HG03520 (cell line): ENCODE data around the gene GPR21.

Experiments used
- ATAC-seq: cut with Tn5 transposase; IDR thresholded peaks from one replicate; pipeline ENCODE4 v1.9.1; 2021; ENCODE audit warnings: mild to moderate bottlenecking, moderate library complexity; ENCODE audit not compliant: unreplicated experiment

GPR21 gene

DNA sequence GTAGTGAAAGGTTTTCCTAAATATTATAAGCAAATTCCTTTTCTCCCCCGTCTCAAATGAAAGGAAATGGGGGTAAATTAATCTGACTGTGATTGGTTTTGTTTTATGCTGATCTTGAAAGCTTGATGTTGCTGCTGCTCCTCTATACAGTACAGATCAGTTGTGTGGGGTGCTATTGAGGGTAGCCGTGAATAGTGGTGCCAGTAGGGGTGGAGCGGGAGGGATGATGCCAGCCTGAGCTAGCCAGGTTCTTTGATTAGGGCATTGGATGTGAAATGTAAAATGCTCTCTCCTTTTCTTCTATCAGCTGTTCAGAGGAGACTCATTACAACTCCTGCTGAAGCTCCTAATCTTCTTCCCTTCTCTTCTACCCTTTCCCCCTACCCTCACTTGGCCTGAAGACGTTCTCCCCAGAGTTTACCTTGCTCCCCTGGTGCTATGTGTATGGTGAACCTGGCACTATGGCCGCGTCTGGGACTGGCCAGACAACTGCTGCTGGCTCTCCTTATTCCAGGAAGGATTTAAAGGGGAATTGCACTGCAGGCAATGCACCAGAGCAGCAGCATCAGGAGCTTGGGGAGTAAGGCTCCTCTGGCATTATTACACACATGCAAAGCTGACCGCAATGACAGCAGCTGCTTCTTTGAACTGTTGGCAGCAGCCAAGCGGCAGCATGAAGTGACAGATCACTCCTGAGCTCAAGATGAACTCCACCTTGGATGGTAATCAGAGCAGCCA is 566 bp downstream of the GPR21 start:
- no peak for ATAC-seq

DNA sequence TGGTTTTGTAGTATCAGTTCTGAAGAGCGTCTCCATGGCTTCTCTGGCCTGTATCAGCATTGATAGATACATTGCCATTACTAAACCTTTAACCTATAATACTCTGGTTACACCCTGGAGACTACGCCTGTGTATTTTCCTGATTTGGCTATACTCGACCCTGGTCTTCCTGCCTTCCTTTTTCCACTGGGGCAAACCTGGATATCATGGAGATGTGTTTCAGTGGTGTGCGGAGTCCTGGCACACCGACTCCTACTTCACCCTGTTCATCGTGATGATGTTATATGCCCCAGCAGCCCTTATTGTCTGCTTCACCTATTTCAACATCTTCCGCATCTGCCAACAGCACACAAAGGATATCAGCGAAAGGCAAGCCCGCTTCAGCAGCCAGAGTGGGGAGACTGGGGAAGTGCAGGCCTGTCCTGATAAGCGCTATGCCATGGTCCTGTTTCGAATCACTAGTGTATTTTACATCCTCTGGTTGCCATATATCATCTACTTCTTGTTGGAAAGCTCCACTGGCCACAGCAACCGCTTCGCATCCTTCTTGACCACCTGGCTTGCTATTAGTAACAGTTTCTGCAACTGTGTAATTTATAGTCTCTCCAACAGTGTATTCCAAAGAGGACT is 1.5 kb downstream of the GPR21 start:
- no peak for ATAC-seq

DNA sequence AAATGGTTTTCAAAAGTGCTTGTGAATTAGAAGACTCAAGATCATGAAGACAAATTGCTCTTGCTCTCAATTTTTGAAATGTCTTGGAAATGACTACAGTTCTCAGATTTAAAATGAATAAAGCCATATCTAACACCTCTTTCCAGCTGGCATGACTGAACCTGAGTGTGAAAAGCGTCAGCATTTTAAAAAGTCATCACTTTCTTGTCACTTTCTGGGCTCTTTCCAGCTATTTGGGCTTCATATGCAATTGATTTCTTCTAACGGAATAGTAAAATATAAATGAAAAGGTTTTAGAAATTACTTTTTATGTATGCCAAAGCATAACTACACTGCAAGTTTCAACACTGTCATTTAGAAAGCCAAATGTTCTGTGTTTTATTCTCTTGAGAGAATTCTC is 2.3 kb downstream of the GPR21 start:
- no peak for ATAC-seq

DNA sequence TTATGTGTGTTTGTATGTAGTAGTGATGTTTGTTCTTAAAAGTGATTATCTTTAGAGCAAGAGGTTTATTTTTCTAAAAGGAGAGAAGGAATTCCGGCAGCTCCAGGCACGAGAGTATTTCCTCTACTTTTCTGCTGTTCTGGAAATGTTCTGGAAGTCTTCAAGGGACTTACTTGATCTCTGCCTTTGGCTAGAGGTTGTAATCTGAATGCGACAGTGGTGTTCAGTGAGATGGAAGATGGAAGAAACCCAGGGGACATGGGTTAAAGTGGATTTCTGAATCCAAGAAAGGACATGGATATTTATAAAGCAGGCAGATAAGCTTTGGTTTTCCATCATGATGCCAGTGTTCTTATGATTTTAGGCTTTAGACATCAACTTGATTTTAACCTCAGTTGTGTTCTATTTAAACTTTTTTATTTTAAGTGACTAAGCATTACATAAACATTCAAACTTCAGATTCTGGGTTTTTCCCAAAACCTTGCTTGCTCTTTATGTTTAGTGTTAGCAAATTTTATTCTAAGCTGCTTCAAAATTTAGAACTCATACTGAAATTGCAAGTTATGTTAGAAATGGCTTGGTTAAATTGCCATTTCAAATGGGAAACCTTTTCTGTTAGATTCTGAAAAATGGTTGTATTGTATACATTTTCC is 3.6 kb downstream of the GPR21 start:
- no peak for ATAC-seq

DNA sequence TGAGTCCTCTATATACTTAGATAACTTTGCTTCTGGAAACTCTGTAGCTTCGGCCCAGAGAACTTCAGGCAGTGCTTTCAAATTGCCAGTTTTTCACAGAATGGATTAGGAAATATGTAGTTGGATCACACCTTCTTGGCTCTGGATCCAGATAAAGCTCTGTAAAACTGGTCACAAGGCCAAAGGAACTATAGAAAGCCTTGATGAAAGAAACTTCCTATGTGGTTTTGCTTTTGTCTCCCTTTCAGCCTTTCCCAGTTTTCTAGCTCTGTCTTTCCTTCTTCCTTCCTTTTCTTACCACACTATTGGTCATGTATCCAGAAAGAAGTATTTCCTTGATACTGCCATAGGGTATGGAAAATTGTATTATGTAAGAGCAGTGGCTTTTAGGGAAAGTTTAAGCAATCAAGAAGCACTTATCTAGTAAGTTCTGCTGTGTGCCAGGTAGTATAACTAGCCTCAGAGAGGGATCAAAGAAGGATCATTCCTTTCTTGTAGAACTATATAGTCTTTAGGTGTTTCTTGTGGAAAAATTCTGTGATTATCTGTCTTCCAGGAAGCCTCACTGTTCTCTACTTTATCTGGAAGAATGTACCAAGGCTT is 6.3 kb downstream of the GPR21 start:
- no peak for ATAC-seq

DNA sequence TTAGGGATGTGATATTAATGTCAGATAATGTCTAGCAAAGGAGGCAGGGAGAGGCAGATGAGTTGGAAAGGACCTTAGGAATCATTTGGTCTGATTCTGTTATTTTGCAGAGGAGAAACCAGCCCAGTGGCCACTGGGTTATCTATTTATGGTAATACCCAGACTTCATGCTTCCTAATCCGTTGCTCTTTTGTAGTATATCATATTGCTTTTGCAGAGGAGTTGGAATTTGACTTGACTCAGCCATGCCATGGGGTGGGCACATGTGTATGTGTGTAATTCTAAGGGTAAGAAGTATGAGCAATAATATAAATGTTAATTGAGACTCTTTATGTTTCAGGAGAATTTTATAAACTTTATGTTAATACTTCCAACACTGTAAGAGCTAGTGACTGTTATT is 7.3 kb downstream of the GPR21 start:
- no peak for ATAC-seq

DNA sequence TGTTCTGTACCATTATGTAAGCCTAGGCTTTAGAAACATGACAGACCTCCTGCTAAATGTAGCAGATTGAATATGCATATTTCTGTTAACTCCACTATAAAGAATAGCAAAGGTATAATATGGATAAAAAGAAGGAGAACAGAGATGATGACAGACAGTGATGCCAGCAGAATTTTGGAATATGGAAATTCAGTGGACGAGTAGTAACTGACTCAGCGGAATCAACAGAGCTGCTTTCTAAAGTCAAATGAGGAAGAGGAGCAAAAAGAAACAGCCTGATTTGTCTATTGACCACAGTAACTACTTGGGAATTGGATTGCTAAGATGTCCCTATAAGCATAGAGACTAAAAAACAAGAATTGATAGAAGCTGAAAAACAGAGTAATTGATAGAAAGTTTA is 8.0 kb downstream of the GPR21 start:
- ATAC-seq = no peak

DNA sequence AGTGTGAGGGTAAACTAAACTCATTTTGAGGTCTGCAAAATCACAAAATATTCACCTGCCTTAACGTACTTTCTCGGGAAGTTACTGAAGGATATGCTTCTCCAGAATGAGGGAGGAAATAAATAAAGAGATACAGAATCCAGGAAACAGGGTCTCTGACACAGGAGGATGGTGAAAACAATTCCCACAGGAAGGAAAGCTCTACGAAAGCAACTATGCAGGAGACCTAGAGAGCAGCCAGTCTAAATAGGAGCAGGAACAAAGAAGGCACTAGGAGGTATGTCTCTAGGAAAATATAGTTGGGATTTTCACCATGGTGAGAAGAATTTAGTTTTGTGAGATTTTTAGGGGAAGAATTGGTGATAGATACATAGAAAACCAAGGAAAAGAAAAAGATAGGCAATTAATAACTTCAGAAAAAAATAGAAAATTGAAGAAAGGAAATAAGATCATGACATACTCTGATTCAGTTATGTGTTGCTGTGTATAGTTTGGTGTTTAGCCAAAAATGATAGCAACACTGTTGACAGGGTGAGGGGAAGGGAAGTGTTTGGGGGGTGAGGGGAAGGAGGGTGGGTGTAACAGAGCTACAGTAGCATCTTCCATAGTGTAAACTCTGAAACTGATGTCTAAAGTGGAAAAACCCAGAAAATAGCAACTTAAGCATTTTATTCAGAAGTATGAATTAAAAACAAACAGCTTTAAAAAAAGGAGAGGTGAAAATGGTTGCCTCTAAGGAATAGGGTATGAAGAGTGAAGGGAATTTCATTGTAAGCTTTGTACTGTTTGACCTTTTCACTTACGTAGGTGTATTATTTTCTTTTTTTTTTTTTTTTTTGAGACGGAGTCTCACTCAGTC is 9.8 kb downstream of the GPR21 start:
- no peak for ATAC-seq

DNA sequence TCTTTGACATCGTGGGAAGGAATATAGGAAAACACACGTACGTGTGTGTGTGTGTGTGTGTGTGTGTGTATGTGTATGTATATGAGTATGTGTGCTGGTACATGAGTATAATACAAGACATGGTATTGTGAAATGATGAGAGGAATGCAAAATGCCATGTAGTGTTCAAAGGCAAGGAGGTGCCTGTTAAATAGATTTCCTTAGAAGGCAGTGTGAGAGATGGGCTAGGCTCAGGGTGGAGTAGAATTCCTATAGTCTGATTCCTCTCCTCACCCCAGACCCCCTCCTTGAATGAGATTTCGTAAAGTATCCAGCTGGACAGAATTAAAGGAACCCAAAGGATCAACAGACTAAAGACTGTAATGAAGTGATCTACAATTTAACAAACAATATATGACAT is 11.1 kb downstream of the GPR21 start:
- ATAC-seq = no peak

DNA sequence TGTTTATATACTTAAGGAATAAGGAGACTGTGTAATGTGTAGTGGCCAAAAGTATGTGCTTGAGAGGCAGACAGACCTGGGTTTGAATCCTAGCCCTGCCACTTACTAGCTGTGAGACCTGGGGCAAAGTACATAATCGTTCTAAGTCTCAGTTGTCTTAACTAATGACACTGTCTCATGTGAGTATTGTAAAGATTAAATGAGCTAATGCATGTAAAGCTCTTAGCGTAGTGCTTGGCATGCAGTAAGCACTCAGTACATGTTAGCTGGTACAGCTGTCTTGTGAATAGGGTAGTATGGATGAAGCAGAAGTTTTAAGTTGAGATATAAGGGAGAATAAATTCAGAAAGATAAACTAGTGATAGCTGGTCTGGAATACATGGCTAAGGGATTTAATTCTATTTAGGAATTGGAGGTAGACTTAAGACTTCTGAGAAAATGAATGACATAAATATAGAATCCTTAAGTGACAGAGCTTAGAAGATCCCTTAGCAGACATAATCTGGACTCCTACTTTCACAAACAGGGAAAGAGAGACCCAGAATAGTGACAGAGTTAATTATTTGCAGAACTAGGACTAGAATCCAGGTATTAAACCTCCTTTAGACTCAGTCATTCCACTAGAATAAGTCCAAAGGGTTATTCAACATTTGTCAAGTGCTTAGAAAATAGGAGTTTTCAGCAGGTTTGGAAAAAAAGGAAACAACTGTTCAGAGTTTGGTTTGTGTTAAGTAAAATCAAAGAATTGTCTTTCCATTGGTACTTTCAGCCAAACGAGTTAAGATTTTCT is 13.1 kb downstream of the GPR21 start:
- ATAC-seq = no peak

DNA sequence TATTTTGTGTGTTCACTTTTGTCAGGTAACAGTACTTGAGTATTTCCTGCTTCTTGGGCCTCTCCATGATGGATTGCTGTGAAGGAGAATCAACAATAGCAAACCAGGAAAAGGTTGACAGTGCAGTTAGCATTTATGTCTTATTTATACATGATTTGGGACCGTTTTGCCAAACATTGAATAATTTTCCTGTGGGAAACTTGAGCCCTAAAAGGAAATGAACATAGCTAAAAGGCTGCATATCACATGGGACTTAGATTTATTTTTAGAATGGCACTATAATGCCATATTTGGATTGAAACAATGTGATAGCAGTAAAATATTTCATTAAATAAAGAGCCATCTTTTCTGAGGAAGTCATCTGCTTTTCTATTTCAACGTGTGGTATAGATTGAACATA is 15.3 kb downstream of the GPR21 start:
- ATAC-seq = no peak

DNA sequence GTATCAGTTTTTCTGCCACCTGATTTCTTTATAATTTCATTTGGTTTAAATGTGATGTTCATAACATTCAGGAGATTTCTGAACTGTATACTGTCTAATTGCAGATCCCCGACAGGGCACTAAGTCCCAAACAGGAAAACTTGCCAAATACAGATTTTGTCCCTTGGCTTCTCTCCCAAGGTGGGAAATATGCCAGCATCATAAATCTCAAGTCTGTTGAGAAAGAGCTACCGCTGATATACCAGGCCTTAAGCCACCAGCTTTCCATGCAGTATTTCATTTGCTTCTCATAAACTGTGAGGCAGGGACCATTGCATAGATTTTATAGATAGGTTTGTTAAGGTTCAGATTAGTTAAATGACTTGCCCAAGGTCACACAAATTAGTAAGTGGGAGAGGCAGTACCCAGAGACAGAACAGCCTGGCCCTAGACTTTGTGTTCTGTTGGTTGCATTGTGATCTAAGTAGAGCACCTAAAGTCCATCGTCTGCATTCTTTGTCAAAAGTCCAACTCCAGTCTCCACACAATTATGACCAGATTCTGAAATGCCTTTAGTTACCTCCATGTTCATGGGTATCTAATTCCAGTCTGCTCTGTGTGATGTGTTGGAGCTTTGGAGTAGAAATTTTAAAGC is 16.2 kb downstream of the GPR21 start:
- ATAC-seq = no peak

DNA sequence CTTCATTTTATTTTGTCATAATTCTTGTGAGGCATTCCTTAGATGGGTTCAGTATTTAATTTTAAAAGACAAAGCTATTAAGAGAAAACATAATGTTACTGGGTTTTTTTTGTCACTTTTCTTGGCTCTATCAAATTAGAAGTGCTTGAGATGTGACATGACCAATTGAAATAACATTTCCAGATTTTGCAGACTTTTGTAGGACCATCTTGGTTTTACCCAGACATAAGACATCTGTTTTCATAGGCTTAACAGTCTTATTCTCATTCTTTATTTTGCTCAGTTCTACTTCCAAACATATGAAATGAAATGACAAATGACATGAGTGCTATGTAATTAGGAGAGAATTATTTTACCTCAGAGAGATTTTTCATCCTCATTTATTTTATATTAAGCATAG is 19.6 kb downstream of the GPR21 start:
- no peak for ATAC-seq

DNA sequence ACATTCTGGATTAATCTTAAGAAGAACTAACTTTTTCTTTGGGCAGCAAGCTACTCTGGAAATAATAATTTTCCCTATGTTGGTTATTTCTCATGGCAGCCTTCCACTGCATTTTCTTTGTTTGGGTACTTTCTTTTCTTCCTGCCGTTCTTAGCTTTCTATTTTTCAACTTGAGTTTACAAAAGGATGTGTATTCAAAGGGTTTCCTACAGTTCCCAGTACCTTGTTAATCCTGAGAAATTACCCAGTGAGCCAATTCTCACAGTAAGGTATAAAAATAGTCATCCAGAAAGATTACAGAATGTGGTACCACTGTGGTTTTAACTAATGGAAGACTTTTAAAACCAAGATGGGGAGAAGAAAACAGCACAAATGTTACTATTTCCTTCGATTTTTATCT is 20.2 kb downstream of the GPR21 start:
- ATAC-seq = no peak

DNA sequence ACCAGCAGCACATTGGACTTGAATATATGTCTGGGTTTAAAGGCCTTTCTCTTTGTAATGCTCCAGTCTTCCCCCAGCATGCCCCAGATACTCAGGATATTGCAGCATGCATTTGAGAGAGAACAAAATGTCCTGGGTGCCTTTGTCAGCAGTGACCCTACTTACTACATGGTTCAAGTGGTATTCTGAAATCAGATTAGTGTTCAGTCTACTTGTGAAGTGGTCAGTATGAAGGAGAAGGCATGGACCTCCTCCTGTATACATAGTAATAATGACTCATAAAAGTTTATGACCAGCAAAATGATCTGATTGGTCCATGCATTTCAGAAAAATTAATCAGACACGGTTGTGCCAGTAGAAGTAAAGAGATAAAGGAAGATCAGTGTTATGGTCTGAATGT is 25.4 kb downstream of the GPR21 start:
- no peak for ATAC-seq

DNA sequence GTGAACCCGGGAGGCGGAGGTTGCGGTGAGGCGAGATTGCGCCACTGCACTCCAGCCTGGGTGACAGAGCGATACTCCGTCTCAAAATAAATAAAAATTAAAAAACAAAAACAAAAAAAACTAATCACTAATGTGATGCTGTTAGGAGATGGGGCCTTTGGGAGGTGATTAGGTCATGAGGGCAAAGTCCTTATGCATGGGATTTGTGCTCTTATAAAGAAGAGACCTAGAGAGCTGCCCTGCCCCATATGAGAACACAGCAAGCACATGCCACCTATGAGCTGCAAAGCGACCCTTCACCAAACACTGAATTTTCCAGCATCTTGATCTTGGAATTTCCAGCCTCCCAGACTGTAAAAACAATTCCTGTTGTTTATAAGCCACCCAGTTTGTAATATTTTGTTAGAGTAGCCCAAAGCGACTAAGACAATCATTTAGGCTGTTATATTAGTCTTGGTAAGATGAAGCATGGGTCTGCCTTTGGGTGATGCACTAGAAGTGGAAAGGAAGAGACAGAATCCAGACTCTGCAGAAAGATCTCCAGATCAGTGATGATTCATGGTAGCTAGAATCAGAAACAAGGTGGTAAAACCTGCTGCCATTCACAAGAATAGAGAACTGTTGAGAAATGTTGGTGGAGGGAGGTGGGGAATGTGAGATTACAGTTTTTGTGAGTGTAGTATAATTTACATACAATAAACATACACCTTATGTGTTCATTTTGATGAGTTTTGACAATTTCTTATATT is 26.2 kb downstream of the GPR21 start:
- ATAC-seq = no peak

DNA sequence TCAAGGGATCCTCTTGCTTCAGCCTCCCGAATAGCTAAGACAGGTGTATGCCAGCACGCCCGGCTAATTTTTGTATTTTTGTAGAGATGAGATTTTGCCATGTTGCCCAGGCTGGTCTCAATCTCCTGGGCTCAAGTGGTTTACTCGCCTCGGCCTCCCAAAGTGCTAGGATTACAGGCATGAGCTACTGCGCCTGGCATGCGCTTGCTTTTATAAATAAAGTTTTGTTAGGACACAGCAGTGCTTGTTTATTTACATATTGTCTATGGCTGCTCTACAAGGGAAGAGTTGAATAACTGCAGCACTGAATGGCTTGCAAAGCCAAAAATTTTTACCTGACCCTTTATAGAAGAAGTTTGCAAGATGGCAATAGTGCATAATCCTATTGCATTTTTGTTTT is 27.7 kb downstream of the GPR21 start:
- no peak for ATAC-seq

DNA sequence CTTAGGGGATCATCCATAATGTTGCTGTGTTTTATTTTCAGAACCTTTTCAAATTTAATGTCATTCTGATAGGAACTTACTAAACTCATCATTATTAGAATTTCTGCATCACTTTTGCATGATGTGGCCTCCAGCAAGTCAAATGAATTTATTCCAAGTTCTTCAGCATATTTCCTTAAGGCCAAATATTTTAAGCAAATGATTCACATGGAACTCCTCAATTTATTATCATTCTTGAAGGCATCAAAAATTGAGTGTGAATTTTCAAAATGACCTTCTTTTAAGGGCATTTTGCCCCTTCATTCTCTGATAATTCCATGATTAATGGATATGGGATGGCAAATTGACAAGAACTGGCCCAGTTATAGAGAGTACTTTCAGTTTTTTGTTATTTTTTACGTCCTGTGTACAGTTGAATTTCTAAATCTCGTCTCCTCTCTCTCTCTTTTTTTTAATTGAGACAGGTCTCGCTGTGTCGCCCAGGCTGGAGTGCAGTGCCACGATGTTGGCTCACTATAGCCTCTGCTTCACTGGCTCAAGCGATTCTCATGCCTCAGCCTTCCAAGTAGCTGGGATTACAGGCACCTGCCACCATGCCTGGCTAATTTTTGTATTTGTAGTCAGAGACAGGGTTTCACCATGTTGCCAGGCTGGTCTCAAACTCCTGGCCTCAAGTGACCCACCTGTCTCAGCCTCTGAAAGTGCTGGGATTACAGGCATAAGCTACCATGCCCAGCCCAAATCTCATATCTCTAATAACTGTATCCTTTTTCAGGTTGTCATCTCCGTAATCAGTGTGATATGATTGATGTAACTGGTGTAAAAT is 29.1 kb downstream of the GPR21 start:
- no peak for ATAC-seq
